Epithelial cell of esophagus (primary cell): ENCODE data around the gene SLC44A4.
A peak's percentile ranks its signal among the peaks of the same experiment; 100 is the strongest.

Experiments used
- DNase-seq: peaks from one replicate; pipeline ENCODE4 v3.0.0; 2010; ENCODE audit warnings: low read depth
- H3K4me3 ChIP-seq: 2 replicates; pipeline ENCODE4 v1.5.1; 2011; ENCODE audit warnings: mild to moderate bottlenecking, low read length, control low read depth
- CTCF ChIP-seq: IDR thresholded peaks from 2 replicates; pipeline ENCODE4 v1.5.1; 2011; ENCODE audit warnings: low read depth, mild to moderate bottlenecking, low read length, control low read depth, inconsistent platforms; ENCODE audit not compliant: insufficient read depth; ENCODE audit errors: missing control alignments

Gene SLC44A4

GRCh38 chr6:31837369-31838113, 41.3 kb downstream of the SLC44A4 start:
- no peak for DNase-seq
- H3K4me3 ChIP-seq = peak overlapping the region; percentile 92
- TF ChIP-seq CTCF = no peak

- H3K4me3 ChIP-seq = peak overlapping the region; percentile 92
- DNase-seq = no peak
- peak; percentile 18 for TF ChIP-seq CTCF
These were observed 42.1 kb downstream of the SLC44A4 start for GRCh38 chr6:31836474-31837368.

- H3K4me3 ChIP-seq = peak overlapping the region; percentile 92
- TF ChIP-seq CTCF = no peak
- DNase-seq = no peak
These were observed 42.7 kb downstream of the SLC44A4 start for GRCh38 chr6:31836047-31836473.

- peak overlapping the region; percentile 92 for H3K4me3 ChIP-seq
- DNase-seq = peak; percentile 80
- no peak for TF ChIP-seq CTCF
These were observed 44.2 kb downstream of the SLC44A4 start for GRCh38 chr6:31834367-31835250.

- peak; percentile 46 for DNase-seq
- TF ChIP-seq CTCF = no peak
- peak overlapping the region; percentile 67 for H3K4me3 ChIP-seq
These were observed 47.2 kb downstream of the SLC44A4 start for GRCh38 chr6:31831350-31832215.
